Coronary artery (tissue), 2 donors: Measurements from ENCODE around the gene PHYHIPL.

Experiments
- DNase-seq: peaks from one replicate; pipeline ENCODE4 v3.0.0-alpha.2; 2017; ENCODE audit warnings: low spot score
- H3K27ac ChIP-seq, 2 donors: fragments of 200-600 bp; sonication (generic); one replicate each; pipeline ENCODE4 v1.5.1; 2016 to 2019
- H3K4me3 ChIP-seq: fragments of 200-600 bp; sonication (generic); 2 replicates; pipeline ENCODE4 v1.5.1; 2016; ENCODE audit warnings: mild to moderate bottlenecking, moderate library complexity
- CTCF ChIP-seq: fragments of 200-600 bp; sonication (generic); IDR thresholded peaks from one replicate; pipeline ENCODE4 v1.5.1; 2019; ENCODE audit warnings: antibody characterized with exemption

The PHYHIPL gene

DNA sequence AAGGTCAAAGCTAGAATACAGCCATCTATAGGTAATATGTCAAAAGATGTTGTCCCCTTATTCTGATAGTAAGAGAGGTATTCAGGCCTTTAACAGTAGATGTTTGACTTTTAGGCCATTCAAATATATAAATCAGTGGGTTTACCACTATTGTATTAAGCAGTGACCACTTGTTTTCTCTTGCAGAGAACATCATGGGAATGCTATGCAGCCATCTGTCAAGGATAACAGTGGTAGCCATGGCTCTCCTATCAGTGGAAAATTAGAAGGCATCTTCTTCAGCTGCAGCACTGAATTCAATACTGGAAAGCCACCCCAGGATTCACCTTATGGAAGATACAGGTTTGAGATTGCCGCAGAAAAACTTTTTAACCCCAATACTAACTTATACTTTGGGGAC is 68.4 kb downstream of the PHYHIPL start:
- no peak for TF ChIP-seq CTCF
- Histone ChIP-seq H3K4me3 (no peak overlapping the region), H3K27ac (no peak overlapping the region)
- DNase-seq, result no peak

DNA sequence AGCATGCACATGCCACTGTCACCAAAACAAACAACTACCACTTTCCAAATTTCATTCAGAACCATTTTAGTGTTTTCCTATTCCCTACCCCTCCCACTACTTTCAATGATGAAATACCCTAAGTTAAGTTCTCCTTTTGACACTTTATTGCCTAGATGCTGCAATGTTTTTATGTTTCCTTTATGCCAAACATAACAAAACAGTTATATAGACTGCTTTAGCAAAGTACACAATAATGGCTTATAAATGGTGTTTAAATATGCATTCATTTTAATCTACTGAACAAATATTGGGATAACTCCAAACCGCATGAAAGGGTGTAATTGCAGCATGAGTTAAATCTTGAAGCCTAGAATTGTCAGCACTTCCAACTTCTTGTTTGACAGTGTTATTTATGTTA is 69.2 kb downstream of the PHYHIPL start:
- no peak overlapping the region for H3K4me3 ChIP-seq
- DNase-seq, result no peak
- TF ChIP-seq CTCF, result no peak
- no peak overlapping the region for H3K27ac ChIP-seq

GRCh38 chr10:59252491-59252890 is 76.0 kb downstream of the PHYHIPL start:
- no peak for TF ChIP-seq CTCF
- Histone ChIP-seq H3K4me3 (no peak overlapping the region), H3K27ac (no peak overlapping the region)
- DNase-seq, result no peak

DNA sequence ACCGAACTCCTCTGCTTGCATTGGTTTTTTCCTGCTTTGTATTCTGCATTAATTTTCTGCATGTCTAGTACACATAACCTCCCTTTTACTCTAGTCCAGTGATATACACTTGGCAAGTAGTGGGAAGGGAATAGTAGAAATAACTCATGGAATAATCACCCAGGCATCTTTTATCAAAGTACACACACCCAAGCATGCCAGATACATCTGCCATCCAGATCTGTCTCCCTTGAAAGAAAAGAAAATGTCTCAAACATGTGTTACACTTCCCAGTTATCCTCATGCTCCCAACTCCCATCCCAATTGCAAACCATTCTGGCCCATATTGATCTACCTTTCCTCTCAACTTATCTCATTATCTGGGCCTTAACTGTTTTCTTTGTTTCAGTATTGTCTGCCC is 79.0 kb downstream of the PHYHIPL start:
- Histone ChIP-seq H3K4me3 (no peak overlapping the region), H3K27ac (no peak overlapping the region)
- no peak for DNase-seq
- no peak for TF ChIP-seq CTCF

GRCh38 chr10:59257224-59257623 is 80.8 kb downstream of the PHYHIPL start:
- no peak for DNase-seq
- Histone ChIP-seq H3K4me3 (no peak overlapping the region), H3K27ac (no peak overlapping the region)
- TF ChIP-seq CTCF, result no peak

DNA sequence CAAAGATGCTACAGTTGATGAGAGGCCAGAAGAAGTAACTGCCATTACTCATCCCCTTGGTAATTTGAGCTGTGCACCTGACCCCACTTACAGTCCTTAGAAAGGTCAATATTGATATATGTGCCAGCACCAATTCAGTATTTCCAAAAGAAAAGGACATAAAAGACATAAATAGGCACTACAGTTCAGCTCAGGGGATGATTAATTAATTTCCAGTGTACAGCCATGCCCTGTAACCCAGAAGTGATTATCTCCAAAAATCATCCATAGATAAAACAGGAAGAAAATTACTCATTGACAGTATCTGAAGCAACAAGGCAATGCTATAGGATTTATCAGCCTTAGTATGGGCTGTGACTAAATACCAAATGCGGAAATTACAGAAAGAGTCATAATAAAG is 82.4 kb downstream of the PHYHIPL start:
- Histone ChIP-seq H3K27ac (no peak overlapping the region), H3K4me3 (no peak overlapping the region)
- no peak for DNase-seq
- TF ChIP-seq CTCF, result no peak

- no peak for TF ChIP-seq CTCF
- H3K4me3 ChIP-seq, result no peak overlapping the region
- no peak overlapping the region for H3K27ac ChIP-seq
- no peak for DNase-seq
These were observed 88.7 kb downstream of the PHYHIPL start for GRCh38 chr10:59265141-59265540.
